Smooth muscle cell (in vitro differentiated cells): ENCODE data around the gene MACROH2A2. TPM values are rescaled to one million over a fixed set of nuclear protein-coding genes. Genes with fewer than 3 reads are reported as not detected.
A peak's percentile ranks its signal among the peaks of the same experiment; 100 is the strongest.
"Not testable (repeated sequence)": the region's sequence is repeated elsewhere in the genome, so short reads cannot be mapped to it uniquely, and the experiment has no call there.

ENCODE experiments used
- DNase-seq: peaks from one replicate; lab custom pipeline; 2025; ENCODE audit not compliant: unreplicated experiment; lab: John Stamatoyannopoulos, UW
- H2AFZ ChIP-seq: fragments of 200-600 bp; sonication (generic); 2 replicates; pipeline ENCODE4 v1.6.0; 2016; ENCODE audit warnings: antibody characterized with exemption, low read depth, mild to moderate bottlenecking
- H3F3A ChIP-seq: fragments of 200-600 bp; sonication (generic); 2 replicates; pipeline ENCODE4 v1.6.0; 2017; ENCODE audit warnings: antibody characterized with exemption, low read depth
- H3K27ac ChIP-seq: fragments of 200-600 bp; sonication (generic); 2 replicates; pipeline ENCODE4 v1.5.1; 2016; ENCODE audit warnings: low read depth, mild to moderate bottlenecking
- H3K27me3 ChIP-seq: fragments of 200-600 bp; sonication (generic); 2 replicates; pipeline ENCODE4 v1.6.1; 2016; ENCODE audit warnings: low read depth, mild to moderate bottlenecking
- H3K36me3 ChIP-seq: fragments of 200-600 bp; sonication (generic); 2 replicates; pipeline ENCODE4 v1.5.1; 2016; ENCODE audit warnings: low read depth
- H3K4me1 ChIP-seq: fragments of 200-600 bp; sonication (generic); 2 replicates; pipeline ENCODE4 v1.5.1; 2016; ENCODE audit warnings: low read depth
- H3K4me2 ChIP-seq: fragments of 200-600 bp; sonication (generic); 2 replicates; pipeline ENCODE4 v1.6.0; 2016; ENCODE audit warnings: mild to moderate bottlenecking
- H3K4me3 ChIP-seq: fragments of 200-600 bp; sonication (generic); 2 replicates; pipeline ENCODE4 v1.5.1; 2016; ENCODE audit warnings: mild to moderate bottlenecking
- H3K79me2 ChIP-seq: fragments of 200-600 bp; sonication (generic); 2 replicates; pipeline ENCODE4 v1.6.0; 2016; ENCODE audit warnings: low read depth, mild to moderate bottlenecking
- H3K9ac ChIP-seq: fragments of 200-600 bp; sonication (generic); 2 replicates; pipeline ENCODE4 v1.6.0; 2016; ENCODE audit warnings: low read depth
- H3K9me3 ChIP-seq: fragments of 200-600 bp; sonication (generic); replicated peaks from 2 replicates; pipeline ENCODE4 v1.5.1; 2016; ENCODE audit warnings: low read depth
- H4K20me1 ChIP-seq: fragments of 200-600 bp; sonication (generic); 2 replicates; pipeline ENCODE4 v1.6.0; 2016; ENCODE audit warnings: low read depth
- CTCF ChIP-seq: fragments of 200-600 bp; sonication (generic); IDR thresholded peaks from 2 replicates; pipeline ENCODE4 v1.5.1; 2017; ENCODE audit warnings: borderline replicate concordance, mild to moderate bottlenecking, antibody characterized with exemption; ENCODE audit not compliant: insufficient read depth, poor library complexity, severe bottlenecking
- WGBS: methylation state at CpG from one replicate; pipeline ENCODE4 v1.1.7; 2016; ENCODE audit warnings: low lambda C conversion rate; 5-methylcytosine and 5-hydroxymethylcytosine counted together
- polyA plus RNA-seq: library from polyadenylated mRNA; unstranded; fragments of >200 nt; fragmentation: Nextera tagmentation; extraction: Ambion mirVana; gene quantifications from 2 replicates; pipeline ENCODE4 v1.2.1, GENCODE V29; 2016
- total RNA-seq: library from RNA; depleted of rRNA; stranded (reverse); fragments of >200 nt; gene quantifications from 2 replicates; pipeline ENCODE4 v1.2.3, GENCODE V29; 2014

MACROH2A2 gene
- total and polyA plus RNA-seq, 2 experiments from 2014 or later: 13.4 to 14.0 TPM

- no peaks in the 10 kb centered on the region for H3K9me3 ChIP-seq
- DNase-seq: no peak
- peaks cover 20% of the 10 kb centered on the region for H3K79me2 ChIP-seq
- H3K9ac ChIP-seq: peak overlapping the region; percentile 33
- 41% methylated on average over 2 of the region's 2 CpGs for WGBS
- no peak overlapping the region for H2AFZ ChIP-seq
- H3K27ac ChIP-seq: peak overlapping the region; percentile 85
- peaks cover 16% of the 10 kb centered on the region for H3K4me1 ChIP-seq
- no peaks in the 10 kb centered on the region for H3K27me3 ChIP-seq
- H3K36me3 ChIP-seq: peaks cover 11% of the 10 kb centered on the region
- peak overlapping the region; percentile 72 for H3K4me3 ChIP-seq
- TF ChIP-seq CTCF: no peak
- H3F3A ChIP-seq: peaks cover 45% of the 10 kb centered on the region
- peak overlapping the region; percentile 99 for H3K4me2 ChIP-seq
- peaks cover 92% of the 10 kb centered on the region for H4K20me1 ChIP-seq
Observed at GRCh38 chr10:70147259-70147625, 94.6 kb downstream of the MACROH2A2 start.

GRCh38 chr10:70148516-70148915 is 95.9 kb downstream of the MACROH2A2 start:
- Histone ChIP-seq H3K4me3 (no peak overlapping the region), H4K20me1 (peaks cover 95% of the 10 kb centered on the region), H3K9me3 (no peaks in the 10 kb centered on the region), H3K4me1 (peaks cover 16% of the 10 kb centered on the region), H3K27me3 (no peaks in the 10 kb centered on the region), H3F3A (peaks cover 50% of the 10 kb centered on the region), H3K9ac (no peak overlapping the region), H3K4me2 (no peak overlapping the region), H3K36me3 (peaks cover 16% of the 10 kb centered on the region), H3K79me2 (peaks cover 26% of the 10 kb centered on the region), H3K27ac (peak overlapping the region; percentile 28), H2AFZ (no peak overlapping the region)
- no peak for DNase-seq
- 96% methylated on average over 5 of the region's 5 CpGs for WGBS
- no peak for TF ChIP-seq CTCF

GRCh38 chr10:70155255-70155838 is 102.7 kb downstream of the MACROH2A2 start:
- Histone ChIP-seq H3K9me3 (no peaks in the 10 kb centered on the region), H4K20me1 (peaks cover 100% of the 10 kb centered on the region), H3K4me2 (no peak overlapping the region), H3K27me3 (no peaks in the 10 kb centered on the region), H3K27ac (no peak overlapping the region), H3K79me2 (peaks cover 50% of the 10 kb centered on the region), H3K36me3 (peaks cover 45% of the 10 kb centered on the region), H3F3A (peaks cover 26% of the 10 kb centered on the region), H3K4me1 (no peaks in the 10 kb centered on the region), H2AFZ (no peak overlapping the region), H3K9ac (no peak overlapping the region), H3K4me3 (no peak overlapping the region)
- 75% methylated on average over 3 of the region's 3 CpGs for WGBS
- DNase-seq: no peak
- TF ChIP-seq CTCF: no peak

DNA sequence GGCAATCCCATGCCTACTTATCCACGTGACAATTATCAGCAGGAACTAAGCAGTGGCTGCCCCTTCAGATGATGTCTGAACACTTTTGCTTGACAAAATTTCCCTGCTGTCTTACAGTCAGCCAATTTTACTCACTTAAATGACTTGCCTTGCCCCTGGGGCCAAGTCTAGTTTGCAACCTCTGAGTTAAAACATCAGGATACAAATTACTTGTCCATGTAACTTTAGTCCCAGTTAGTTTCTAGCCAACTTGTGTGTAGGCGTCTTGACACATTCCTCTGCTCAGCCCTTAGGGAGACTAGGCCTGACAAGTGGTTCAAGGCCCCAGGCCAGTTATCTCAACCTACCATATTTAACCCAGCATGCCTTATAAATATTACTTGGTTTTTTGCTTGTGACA is 105.5 kb downstream of the MACROH2A2 start:
- H2AFZ ChIP-seq: no peak overlapping the region
- peaks cover 100% of the 10 kb centered on the region for H4K20me1 ChIP-seq
- no peak overlapping the region for H3K4me2 ChIP-seq
- no peaks in the 10 kb centered on the region for H3K9me3 ChIP-seq
- H3F3A ChIP-seq: peaks cover 15% of the 10 kb centered on the region
- H3K27me3 ChIP-seq: no peaks in the 10 kb centered on the region
- TF ChIP-seq CTCF: no peak
- H3K36me3 ChIP-seq: peaks cover 44% of the 10 kb centered on the region
- H3K4me3 ChIP-seq: no peak overlapping the region
- DNase-seq: no peak
- peaks cover 68% of the 10 kb centered on the region for H3K79me2 ChIP-seq
- no peaks in the 10 kb centered on the region for H3K4me1 ChIP-seq
- no peak overlapping the region for H3K27ac ChIP-seq
- 73% methylated on average over 2 of the region's 2 CpGs for WGBS
- no peak overlapping the region for H3K9ac ChIP-seq

DNA sequence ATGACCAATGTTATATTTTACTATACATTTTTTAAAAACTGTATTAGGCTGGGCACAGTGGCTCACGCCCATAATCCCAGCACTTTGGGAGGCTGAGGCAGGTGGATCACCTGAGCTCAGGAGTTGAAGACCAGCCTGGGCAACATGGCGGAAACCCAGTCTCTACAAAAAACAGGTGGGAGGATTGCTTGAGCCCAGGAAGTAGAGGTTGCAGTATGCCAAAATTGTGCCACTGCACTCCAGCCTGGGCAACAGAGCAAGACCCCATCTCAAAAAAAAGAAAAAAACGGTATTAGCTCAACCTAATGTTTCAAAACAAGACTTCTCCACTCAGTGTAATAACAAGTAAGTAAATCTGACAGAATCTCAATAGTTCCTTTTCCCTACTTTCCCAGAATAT is 106.7 kb downstream of the MACROH2A2 start:
- Histone ChIP-seq H3K79me2 (peaks cover 74% of the 10 kb centered on the region), H3K36me3 (peaks cover 34% of the 10 kb centered on the region), H4K20me1 (peaks cover 100% of the 10 kb centered on the region), H3F3A (peaks cover 13% of the 10 kb centered on the region)
- DNase-seq, H3K9ac ChIP-seq, H3K27me3 ChIP-seq, H2AFZ ChIP-seq, H3K27ac ChIP-seq, H3K4me3 ChIP-seq, H3K4me2 ChIP-seq, H3K4me1 ChIP-seq, H3K9me3 ChIP-seq: not testable (repeated sequence)
- 70% methylated on average over 3 of the region's 3 CpGs for WGBS
